GM19372 (cell line): ENCODE results near the gene LRRC45.
A peak's percentile ranks its signal among the peaks of the same experiment; 100 is the strongest.
"Not testable (repeated sequence)": the region's sequence is repeated elsewhere in the genome, so short reads cannot be mapped to it uniquely, and the experiment has no call there.

Experiments used
- ATAC-seq: cut with Tn5 transposase; IDR thresholded peaks from one replicate; pipeline ENCODE4 v1.9.1; 2021; ENCODE audit warnings: mild to moderate bottlenecking, low read depth, moderate library complexity; ENCODE audit not compliant: unreplicated experiment

The LRRC45 gene

GRCh38 chr17:82022981-82023446 is at the start of gene LRRC45:
TSS of gene LRRC45 (plus strand) at chr17:82023305. CDS start at chr17:82023644, 339 bp downstream.
- ATAC-seq: peak; percentile 84

DNA sequence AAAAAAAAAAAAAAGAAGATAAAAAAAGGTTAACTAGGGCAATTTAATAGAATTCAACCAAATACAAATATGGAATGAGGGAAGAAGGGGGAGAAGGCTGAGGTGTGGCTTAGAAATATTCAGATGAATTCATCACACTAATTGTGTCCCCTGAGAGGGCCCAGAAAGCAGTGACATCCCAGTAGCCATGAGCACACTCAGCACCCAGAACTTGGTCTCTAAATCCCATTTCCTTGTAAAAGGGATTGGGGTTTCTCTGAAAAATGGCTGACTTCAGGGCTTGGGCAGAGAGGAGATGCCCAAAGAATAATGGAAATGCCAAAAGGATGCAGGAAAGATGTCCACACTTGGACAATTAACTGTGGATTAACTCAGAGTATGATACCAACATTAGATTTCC is 49.7 kb upstream of the LRRC45 start:
- no peak for ATAC-seq

DNA sequence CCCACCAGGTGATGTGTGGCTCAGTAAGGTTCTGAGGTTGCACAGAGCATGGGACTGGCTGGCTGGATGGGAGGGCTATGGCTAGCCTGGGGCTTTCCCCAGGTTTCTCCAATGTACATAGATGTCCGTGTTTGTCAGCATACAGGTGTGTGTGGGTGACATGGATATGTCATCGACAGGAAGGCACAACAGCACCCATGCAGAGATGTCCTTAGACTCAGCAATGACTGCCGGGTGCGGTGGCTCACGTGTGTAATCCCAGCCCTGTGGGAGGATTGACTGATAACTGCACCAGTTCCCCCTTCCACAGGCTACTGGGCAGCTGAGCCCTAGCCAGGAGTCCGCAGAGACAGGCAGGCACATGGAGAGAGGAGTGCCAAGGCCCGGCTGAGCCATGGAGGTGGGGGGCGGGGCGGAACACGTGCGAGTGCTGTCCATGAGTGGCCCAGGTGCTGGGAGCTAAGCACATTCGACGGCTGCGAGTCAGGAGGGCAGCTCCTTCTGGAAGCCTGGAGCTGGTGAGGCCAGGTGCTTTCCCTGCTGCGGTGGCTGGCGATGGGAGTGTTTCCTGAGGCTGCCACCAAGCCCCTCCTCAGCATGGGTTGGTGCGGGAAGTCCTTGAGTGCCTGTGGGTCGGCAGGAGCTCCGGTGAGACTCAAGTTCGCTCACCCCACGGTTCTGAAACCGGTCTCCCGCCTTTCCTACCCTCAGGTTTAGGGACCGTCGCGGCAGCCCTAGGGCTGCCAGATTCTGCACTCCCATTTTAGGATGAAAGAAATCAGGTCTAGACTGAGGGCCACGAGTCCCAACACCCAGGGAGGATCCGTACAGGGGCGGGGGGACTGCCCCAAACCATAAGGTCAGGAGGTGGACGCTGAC is 46.5 kb upstream of the LRRC45 start:
- ATAC-seq: no peak

GRCh38 chr17:81977211-81977808 is 45.8 kb upstream of the LRRC45 start, which contains the start of gene ASPSCR1:
TSS of gene ASPSCR1 (plus strand) at chr17:81977629. CDS start at chr17:81977647, 18 bp downstream.
- peak; percentile 78 for ATAC-seq

GRCh38 chr17:81978524-81979298 is 44.4 kb upstream of the LRRC45 start:
- ATAC-seq: no peak

GRCh38 chr17:81980122-81980521 is 43.0 kb upstream of the LRRC45 start:
- ATAC-seq: no peak

DNA sequence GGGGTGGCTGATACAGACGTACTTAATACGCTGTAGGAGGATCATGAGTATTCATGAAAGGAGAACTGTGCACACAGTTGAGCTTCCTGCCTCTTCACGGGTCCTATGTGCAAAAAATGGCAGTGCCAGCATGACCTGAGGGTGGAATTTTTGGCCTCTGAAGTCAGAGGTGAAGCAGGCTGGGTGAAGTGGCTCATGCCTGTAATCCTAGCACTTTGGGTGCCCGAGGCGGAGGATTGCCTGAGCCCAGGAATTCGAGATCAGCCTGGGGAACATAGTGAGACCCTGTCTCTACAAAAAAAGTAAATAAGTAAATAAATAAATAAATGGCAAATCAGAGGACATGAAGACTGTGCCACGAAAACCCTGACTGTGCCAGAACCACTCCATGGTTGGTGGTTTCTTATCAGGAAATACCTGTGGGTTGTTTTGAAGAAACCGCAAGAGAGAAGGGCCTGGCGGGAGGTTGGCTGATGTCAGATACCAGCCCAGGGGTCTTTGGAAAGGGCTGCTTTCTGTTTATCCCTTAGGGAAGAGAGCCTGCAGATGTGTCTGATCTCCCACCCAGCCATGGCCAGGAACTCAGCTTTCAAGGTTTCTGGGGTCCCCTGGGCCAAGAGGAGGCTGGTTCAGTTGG is 42.3 kb upstream of the LRRC45 start:
- ATAC-seq: no peak

DNA sequence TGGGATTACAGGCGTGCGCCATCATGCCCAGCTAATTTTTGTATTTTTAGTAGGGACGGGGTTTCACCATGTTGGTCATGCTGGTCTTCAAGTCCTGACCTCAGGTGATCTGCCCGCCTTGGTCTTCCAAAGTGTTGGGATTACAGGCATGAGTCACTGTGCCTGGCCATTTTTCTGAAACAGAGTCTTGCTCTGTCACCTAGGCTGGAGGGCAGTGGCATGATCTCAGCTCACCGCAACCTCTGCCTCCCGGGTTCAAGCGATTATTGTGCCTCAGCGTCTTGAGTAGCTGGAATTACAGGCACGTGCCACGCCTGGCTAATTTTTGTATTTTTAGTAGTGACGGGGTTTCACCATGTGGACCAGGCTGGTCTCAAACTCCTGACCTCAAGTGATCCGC is 41.6 kb upstream of the LRRC45 start:
- not testable (repeated sequence) for ATAC-seq

- ATAC-seq: no peak
These were observed 40.0 kb upstream of the LRRC45 start for GRCh38 chr17:81983011-81983638.

- ATAC-seq: no peak
These were observed 39.3 kb upstream of the LRRC45 start for GRCh38 chr17:81983639-81984373.

DNA sequence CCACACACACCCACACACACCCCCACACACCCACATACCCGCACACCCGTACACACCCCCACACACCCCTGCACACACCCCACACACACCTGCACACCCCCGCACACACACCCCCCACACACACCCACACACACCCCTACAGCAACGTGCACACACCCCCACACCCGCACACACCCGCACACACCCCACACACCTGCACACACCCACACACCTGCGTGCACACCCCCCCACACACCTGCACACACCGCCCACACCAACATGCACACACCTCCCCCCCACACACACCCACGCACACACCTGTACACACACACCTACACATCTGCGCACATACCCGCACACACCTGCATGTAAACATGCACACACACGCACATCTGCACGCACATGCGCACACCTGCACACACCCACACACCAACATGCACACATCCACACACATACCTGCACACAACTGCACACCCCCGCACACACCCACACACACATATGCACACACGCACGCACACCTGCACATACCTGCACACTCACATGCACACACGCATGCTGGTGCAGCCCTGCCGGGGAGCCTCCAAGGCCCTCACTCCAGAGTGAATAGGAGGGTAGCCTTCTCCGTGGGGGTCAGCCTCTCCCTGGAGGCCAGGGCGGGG is 38.2 kb upstream of the LRRC45 start:
- ATAC-seq: no peak

DNA sequence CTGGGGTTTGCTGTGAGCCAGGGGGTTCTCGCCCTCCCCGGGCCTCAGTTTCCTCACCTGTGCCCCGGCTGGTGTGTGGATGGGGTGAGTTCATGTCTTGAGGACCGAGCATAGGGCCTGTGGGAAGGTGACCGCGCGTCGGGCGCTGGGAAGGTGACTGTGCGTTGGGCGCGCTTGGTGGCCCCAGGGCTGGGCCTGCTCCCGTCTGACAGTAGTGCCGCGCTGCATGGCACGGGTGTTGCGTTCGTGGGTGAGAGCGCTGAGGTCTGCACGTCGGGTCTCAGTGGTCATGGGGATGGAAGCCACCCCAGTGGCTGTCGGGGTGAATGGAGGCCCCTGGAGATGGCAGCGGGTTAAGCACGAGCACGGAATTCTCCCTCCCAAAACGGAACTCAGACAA is 36.5 kb upstream of the LRRC45 start:
- no peak for ATAC-seq

DNA sequence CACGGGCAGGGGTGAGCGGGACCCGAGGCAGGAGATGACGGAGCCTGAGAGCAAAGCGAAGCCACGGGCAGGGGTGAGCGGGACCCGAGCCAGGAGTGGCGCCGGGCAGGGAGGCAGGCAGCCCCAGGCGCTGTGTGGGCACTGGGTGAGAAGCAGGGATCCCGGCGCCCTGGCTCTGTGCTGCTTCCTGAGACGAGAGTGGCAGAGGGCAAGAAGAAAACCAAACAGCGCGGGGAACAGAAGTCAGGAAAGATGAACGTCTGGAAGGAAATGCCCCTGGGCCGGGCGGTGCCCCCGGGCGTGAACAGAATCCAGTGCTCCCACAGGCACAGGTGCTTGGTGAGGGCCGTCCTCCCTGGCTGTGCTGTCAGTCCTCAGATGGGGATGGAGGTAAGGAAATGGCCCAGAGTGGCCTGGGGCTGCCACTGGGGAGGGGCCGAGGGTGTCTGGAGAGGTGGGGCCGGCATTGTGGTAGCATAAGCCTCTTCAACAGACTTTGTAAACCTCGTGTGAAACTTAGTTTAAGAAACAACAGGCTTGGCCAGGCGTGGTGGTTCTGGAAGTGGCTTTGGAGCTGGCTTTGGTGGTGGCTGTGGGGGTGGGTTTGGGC is 35.8 kb upstream of the LRRC45 start:
- no peak for ATAC-seq

- no peak for ATAC-seq
These were observed 32.0 kb upstream of the LRRC45 start for GRCh38 chr17:81990836-81991683.

GRCh38 chr17:81991684-81992305 is 31.3 kb upstream of the LRRC45 start:
- no peak for ATAC-seq

DNA sequence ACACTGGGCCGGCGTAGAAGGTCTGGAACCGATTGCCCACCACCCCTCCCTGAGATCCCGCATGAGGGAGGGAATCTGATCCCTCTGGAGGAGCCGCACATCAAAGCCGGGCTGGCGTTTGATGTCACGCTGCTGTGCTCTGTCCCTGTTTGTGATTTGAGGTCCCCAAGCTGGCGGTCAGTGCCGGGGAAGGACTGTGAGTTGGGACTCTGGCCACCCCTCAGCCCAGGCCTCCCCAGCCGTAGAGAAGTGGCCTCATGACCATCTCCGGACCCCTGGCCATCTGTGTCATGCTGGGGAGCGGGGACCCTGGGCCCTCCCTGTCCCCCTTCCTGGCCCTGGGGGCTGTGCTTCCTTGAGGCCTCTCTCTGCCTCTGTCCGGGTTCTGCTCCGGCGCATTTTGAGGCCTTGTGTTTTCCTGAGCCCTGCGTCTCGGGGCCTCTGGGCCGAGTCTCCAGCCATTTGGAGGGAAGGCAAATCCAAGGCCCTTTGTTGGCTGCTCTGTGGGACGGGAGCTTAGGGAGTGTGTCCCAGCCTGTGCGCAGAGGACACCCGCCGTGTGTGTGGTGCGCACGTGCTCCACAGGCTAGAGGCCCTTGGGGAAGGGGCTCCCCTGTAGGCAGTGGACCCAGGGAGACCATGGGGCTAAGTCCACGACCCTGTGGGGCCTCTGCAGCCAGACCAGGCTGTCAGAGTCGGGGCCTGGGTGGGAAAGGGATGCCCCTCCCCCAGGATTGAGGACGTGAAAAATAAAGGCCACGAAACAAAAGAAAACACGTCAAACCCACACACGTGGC is 30.6 kb upstream of the LRRC45 start:
- no peak for ATAC-seq
